Right cardiac atrium (tissue), 5 donors: ENCODE results near the gene RAB40AL. TPM values are rescaled to one million over a fixed set of nuclear protein-coding genes. Genes with fewer than 3 reads are reported as not detected.

Experiments
- ATAC-seq, 2 donors: fragments of 200-7000 bp; cut with Tn5 transposase; one replicate each; pipeline versions ENCODE4 v1.8.0 to v1.9.1; 2020; ENCODE audit warnings: moderate library complexity in 2 of 2, mild to moderate bottlenecking in 1 of 2
- DNase-seq, 3 donors: peaks; one replicate each; pipeline ENCODE4 v3.0.0-alpha.2; 2020
- H3K27ac ChIP-seq: one replicate; pipeline ENCODE4 v1.5.1; 2013; ENCODE audit warnings: mild to moderate bottlenecking, low read length, control low read depth, moderate library complexity
- H3K27me3 ChIP-seq: one replicate; pipeline ENCODE4 v1.6.1; 2013; ENCODE audit not compliant: control insufficient read depth, insufficient read depth
- H3K4me1 ChIP-seq: one replicate; pipeline ENCODE4 v1.6.1; 2013; ENCODE audit warnings: low read length; ENCODE audit not compliant: control insufficient read depth, insufficient read depth
- H3K4me3 ChIP-seq: one replicate; pipeline ENCODE4 v1.5.1; 2013; ENCODE audit warnings: low read length, control low read depth
- H3K9me3 ChIP-seq: one replicate; pipeline ENCODE4 v1.6.1; 2013; ENCODE audit warnings: low read length; ENCODE audit not compliant: control insufficient read depth
- WGBS: extraction: QIAGEN DNeasy Blood & Tissue Kit; methylation state at CpG from one replicate; pipeline ENCODE4 v1.1.7; 2013; 5-methylcytosine and 5-hydroxymethylcytosine counted together
- intact Hi-C, 4 donors: fragments of 100-400 bp; cut with DNase I; formaldehyde crosslinking; loops; one replicate each; pipeline versions ENCODE4 v1.11.0 to v1.14.0; 2022 to 2023
- polyA plus RNA-seq: library from polyadenylated mRNA; stranded (reverse); fragments of 200-250 nt; gene quantifications from one replicate; pipeline ENCODE4 v1.2.3, GENCODE V29; 2013
- total RNA-seq, 4 donors: library from RNA; stranded (reverse); fragmentation: NEBNext Ultra II Directional; extraction: Animal tissue kit (Norgen Biotek cat#: 25700); gene quantifications; one replicate each; pipeline ENCODE4 v1.2.1, GENCODE V29; 2021
- donor health status: healthy with polysubstance abuse.
- donor health status: DM: no; HTN: yes; CAD: no.
- donor health status: DM: no; HTN: no; CAD: no.
- donor health status: DM: no; HTN: yes; CAD: no; lungs with severe emphysema.
- donor health status: DM: yes; HTN: yes; CAD: no.

The RAB40AL gene
- total and polyA plus RNA-seq, 5 donors = 0.14 to 0.54 (median 0.39) TPM; not detected in 2

DNA sequence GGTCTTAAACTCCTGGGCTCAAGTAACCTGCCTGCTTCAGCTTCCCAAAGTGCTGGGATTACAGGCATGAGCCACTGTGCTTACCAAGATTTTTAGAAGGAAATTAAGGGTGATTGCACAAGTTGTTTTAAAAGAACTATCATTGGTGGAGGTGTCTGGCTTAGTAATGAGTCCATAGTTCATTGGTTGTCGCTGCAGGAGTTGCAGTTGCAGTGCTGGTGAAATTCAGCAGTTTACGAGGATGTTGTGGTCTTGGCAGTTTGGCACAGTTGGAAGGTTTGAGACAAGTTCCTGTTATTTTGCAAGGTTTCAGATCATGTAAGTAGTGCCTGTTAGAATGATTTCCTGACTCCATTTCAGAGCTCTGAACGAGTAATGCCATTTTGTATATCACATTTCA lies 48.1 kb downstream of the RAB40AL start:
- H3K27me3 ChIP-seq = no peaks in the 10 kb centered on the region
- no peak overlapping the region for H3K4me3 ChIP-seq
- DNase-seq (no peak), ATAC-seq (peak in 1 of 2 donors; percentile 26)
- intact Hi-C loops = no loop called here
- WGBS = 65% methylated on average over 3 of the region's 3 CpGs
- no peaks in the 10 kb centered on the region for H3K4me1 ChIP-seq
- no peaks in the 10 kb centered on the region for H3K9me3 ChIP-seq
- H3K27ac ChIP-seq = no peak overlapping the region

Other genes with a start within 250 kb of the RAB40AL start
- 10 to 100 TPM; 21.2 to 24.1 (median 23.0) TPM for gene GPRASP2, start 224.8 kb upstream of the RAB40AL start, total RNA-seq
- 9.9 TPM for gene GPRASP2, start 224.8 kb upstream of the RAB40AL start, polyA plus RNA-seq
- gene GPRASP3, start 216.5 kb upstream of the RAB40AL start, total RNA-seq = 10 to 100 TPM in 2 of 4 donors, 1 to 10 TPM in 2; 8.4 to 12.2 (median 10.1) TPM
- gene GPRASP3, start 216.5 kb upstream of the RAB40AL start, polyA plus RNA-seq = 2.0 TPM
- gene BEX1, start 126.9 kb downstream of the RAB40AL start, total RNA-seq = 10 to 100 TPM in 2 of 4 donors, 1 to 10 TPM in 2; 3.7 to 13.2 (median 9.3) TPM
- 25.8 TPM for gene BEX1, start 126.9 kb downstream of the RAB40AL start, polyA plus RNA-seq
- 1 to 10 TPM; 1.2 to 2.1 (median 2.0) TPM for gene NXF3, start 155.9 kb downstream of the RAB40AL start, total RNA-seq
- gene NXF3, start 155.9 kb downstream of the RAB40AL start, polyA plus RNA-seq = 0.50 TPM